NCI-H128 (cell line): ENCODE results near the gene RNF40.

Source experiments
- DNase-seq: peaks from one replicate; lab custom pipeline; 2025; ENCODE audit not compliant: unreplicated experiment; lab: John Stamatoyannopoulos, UW

The RNF40 gene

DNA sequence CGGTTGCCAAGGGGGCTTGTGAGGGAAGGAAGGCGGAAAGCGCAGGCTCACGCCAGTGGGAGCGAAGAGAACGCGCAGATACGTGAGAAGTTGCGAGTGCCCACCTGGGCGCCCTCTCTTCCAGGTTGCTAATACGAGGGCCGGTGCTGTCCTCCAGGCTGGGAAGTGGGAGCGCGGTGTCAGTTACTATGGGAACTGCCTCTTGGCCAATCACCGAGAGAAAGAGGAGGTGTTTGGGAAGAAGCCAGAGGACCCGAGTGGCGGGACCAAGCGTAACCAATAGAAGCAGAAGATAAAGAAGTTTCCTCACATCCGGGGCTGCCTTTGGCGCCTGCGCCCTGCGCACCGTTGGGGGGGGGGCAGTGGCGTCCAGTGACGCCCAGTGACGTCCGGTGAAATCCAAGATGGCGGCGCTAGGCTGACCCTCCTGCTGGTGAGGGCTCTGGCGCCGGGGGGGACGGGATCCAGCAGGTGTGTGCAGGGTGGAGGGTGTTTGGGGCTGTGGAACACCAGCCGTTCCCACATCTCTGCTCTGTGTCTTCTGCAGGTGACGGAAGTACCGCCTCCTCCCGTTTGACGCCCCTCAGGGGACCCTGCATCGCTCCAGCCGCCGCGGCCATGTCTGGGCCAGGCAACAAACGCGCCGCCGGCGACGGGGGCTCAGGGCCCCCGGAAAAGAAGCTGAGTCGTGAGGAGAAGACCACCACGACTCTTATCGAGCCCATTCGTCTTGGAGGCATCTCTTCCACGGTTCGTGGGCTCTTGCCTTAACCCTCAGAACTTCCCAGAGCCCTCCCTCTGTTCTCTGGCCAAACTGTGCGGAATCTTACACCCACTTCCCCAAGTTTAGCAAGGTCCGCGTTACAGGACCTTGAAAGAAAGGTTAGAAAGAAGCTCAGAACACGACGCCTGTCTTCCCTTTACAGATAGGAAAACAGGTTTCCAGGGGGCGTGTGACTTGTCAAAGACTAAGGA lies at the start of gene RNF40, which contains the start of gene CFAP119:
TSS of gene RNF40 (plus strand) at position 395 of the 975 bp plus-strand sequence. CDS start at position 619, 224 bp downstream.
TSS of gene CFAP119 (minus strand) at position 135 of the 975 bp plus-strand sequence. CDS start 314 bp downstream, outside the sequence.
- peak; percentile 64 for DNase-seq

DNA sequence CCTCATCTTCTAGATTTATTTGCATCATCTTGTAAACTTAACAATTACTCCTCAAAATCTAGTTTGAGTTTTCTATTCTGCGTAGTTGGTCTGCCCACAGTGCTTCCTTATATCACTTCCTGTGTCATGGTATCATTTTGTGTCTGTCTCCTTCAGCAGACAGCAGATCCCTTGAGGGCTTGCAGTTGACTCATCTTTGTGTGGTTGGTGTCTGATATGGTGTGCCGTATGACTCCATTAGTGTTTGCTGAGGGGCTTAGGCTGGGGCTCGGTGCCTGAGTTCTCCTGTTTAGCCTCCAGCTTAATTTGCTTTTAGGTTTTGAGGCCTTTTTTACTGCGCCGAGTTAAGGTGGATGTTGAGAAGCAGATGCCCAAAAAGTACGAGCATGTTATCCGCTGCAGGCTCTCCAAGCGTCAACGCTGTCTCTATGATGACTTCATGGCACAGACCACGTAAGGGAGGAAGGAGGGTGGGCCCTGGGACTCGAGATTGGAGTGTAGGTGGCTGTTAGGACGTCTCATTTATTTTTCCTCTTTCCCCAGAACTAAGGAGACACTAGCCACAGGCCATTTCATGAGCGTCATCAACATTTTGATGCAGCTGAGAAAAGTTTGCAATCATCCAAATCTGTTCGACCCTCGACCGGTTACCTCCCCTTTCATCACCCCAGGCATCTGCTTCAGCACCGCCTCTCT lies 46.2 kb upstream of the RNF40 start:
- no peak for DNase-seq

DNA sequence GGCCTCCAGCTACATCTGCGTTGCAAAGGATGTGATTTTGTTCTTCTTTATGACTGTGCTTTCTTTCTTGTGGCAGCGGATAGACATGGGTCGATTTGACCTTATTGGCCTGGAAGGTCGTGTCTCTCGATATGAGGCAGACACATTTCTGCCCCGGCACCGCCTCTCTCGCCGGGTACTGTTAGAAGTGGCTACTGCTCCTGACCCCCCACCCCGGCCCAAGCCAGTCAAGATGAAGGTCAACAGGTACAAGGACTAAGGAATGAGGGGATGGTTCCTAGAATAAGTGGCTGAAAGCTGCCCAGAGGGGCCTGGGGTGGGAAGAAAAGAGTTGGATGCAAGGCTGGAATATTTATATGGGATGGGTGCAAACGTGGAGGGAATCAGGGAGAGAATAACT lies 42.0 kb upstream of the RNF40 start:
- DNase-seq, result no peak

DNA sequence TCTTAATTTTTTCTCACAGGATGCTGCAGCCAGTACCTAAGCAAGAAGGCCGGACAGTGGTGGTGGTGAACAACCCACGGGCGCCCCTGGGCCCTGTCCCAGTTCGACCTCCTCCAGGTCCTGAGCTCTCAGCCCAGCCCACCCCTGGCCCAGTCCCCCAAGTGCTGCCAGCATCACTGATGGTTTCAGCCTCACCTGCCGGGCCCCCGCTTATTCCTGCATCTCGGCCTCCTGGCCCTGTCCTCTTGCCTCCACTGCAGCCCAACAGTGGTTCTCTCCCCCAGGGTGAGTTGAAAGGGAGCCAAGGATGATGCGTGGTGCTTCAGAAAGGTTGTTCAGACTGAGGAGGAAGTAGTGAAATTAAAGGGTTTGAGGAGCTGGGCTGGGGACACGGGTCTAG lies 41.4 kb upstream of the RNF40 start:
- DNase-seq, result no peak

DNA sequence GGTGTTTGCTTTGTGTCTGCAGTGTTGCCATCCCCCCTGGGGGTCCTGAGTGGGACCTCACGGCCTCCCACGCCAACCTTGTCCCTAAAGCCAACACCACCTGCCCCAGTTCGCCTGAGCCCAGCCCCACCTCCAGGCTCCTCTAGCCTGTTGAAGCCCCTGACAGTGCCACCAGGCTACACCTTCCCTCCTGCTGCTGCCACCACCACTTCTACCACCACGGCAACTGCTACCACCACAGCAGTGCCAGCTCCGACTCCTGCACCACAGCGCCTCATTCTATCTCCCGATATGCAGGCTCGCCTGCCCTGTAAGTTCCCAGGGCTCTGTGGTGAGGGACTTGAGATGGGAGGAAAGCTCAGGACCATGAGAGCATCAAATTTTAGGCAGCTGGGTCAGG lies 41.0 kb upstream of the RNF40 start:
- no peak for DNase-seq

DNA sequence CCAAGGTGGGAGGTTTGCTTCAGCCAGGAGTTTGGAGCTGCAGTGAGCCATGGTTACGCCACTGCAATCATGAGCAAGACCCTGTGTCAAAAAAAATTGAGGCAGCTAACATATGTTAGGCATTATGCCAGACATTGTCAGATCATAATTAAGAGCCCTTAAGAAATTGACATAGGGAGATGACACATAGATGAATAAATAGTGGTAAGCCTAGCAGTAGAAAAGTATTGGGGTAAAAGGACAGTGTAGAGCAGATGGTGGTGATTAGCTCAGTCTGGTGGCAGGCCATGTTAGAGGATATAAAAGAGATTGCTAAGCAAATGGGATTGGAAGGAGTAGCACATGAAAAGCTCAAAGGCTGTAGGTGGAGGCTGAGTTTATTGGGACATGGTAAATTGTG lies 40.5 kb upstream of the RNF40 start:
- no peak for DNase-seq

DNA sequence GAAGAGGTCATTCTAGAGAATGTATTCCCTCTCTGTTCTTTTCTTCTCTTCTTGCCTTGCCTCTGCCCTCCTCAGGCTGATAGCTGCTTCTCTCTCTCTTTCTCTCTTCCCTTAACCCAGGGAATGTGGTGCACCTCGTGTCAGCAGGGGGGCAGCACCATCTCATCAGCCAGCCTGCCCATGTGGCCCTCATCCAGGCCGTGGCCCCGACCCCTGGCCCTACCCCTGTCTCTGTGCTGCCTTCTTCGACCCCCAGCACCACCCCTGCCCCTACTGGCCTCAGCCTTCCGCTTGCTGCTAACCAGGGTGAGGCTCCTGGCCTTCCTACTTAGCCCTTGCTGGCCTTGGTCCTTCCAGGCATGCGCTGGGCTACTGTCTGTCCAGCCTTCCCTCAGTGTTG lies 39.7 kb upstream of the RNF40 start:
- DNase-seq, result no peak

DNA sequence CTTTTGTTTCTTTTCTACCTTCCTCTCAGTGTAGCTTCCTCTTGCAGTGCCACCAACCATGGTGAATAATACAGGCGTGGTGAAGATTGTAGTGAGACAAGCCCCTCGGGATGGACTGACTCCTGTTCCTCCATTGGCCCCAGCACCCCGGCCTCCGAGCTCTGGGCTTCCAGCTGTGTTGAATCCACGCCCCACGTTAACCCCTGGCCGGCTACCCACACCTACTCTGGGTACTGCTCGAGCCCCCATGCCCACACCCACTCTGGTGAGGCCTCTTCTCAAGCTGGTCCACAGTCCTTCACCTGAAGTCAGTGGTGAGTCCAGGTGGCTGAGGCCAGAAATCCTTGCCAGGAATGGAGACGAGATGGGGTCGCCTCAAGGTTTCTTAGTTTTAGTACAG lies 39.2 kb upstream of the RNF40 start:
- DNase-seq, result no peak

DNA sequence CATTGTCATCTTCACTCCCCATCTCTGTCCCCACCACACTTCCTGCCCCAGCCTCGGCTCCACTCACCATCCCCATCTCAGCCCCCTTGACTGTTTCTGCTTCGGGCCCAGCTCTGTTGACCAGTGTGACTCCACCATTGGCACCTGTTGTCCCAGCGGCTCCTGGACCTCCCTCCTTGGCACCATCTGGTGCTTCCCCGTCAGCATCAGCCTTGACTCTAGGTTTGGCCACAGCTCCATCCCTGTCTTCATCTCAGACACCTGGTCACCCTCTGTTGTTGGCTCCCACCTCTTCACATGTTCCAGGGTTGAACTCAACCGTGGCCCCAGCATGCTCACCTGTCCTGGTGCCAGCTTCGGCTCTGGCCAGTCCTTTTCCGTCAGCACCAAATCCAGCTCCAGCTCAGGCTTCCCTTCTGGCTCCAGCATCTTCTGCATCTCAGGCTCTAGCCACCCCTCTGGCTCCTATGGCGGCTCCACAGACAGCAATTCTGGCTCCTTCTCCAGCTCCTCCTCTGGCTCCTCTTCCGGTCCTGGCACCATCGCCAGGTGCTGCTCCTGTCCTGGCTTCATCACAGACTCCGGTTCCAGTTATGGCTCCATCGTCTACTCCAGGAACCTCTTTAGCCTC lies 38.3 kb upstream of the RNF40 start:
- DNase-seq, result no peak

DNA sequence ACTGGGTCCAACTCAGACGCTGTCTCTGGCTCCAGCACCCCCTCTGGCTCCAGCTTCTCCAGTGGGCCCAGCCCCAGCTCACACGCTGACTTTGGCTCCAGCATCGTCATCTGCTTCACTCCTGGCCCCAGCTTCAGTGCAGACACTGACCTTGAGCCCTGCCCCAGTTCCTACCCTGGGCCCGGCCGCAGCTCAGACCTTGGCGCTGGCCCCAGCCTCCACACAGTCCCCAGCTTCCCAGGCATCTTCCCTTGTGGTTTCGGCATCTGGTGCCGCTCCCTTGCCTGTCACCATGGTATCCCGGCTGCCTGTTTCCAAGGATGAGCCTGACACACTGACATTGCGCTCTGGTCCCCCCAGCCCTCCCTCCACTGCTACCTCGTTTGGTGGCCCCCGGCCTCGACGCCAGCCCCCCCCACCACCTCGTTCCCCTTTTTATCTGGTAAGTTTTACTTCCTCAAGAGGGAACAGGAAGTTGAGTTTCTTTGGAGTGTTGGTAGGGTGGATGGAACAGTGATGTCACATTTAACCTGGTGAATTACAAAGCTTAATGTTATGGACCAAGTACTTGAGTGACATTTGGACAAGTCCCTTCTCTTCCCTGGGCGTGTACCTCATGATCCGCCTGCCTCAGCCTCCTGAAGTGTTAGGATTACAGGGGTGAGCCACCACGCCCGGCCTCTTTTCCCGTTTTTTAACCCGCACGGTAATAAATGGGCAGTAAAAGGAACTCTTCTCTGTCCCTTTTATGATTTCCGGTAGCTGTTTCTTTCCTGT lies 37.3 kb upstream of the RNF40 start:
- no peak for DNase-seq

DNA sequence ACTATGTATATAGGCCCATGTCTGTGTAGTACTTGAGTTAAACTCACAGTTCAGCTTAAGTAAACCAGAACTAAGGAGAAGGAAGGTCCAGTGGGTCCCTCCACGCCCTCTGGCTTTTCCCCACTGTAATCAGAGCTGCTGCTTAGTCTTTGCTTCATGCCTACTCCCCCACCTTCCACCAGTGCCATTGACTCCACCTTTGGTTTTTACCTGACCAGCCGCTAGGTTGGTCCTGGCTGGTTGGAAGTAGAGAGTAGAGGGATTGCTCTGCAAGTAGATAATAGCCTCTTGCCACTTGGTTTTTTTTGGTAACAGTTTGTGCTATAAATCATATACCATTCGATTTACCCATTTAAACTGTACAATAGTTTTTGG lies 36.7 kb upstream of the RNF40 start:
- DNase-seq, result no peak

DNA sequence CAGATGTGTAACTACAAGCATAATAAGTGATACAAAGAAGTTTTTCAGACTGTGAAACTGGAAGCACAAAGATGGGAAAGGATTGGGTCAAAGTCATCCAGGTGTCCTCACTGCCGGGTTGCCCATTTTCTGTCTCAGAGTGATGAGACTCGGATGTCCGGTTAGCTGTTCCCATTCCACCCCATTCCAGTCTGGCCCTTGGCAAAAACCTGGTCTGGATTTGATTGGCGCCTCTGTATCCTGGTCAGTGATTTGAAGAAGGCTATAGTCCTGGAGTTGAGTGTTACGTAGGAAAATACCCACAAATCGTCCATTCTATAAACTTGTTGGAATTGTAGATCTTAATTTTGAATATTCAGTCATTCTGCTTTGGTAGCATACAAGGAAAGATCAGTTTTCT lies 33.8 kb upstream of the RNF40 start:
- DNase-seq, result no peak

DNA sequence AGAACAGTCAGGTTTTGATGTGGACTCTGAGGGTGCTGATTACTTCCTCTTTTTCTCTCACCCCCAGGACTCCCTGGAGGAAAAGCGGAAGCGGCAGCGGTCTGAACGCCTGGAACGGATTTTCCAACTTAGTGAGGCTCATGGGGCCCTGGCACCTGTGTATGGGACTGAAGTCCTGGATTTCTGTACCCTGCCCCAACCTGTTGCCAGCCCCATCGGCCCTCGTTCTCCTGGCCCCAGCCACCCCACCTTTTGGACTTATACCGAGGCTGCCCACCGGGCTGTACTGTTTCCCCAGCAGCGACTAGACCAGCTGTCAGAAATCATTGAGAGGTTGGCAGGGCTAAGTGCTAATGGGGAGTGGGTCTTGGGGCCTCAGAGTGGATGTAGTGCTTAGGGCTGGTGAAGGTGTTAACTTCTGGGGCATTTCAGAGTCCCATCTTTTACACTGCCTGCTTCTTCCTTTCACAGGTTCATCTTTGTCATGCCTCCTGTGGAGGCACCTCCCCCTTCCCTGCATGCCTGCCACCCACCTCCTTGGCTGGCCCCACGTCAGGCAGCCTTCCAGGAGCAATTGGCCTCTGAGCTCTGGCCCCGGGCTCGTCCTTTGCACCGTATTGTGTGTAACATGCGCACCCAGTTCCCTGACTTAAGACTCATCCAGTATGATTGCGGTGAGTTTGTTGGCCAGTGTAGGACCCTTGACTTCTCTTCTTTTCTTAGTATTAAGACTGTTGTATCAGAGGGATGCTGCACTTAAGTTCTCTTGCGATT lies 33.0 kb upstream of the RNF40 start:
- no peak for DNase-seq

DNA sequence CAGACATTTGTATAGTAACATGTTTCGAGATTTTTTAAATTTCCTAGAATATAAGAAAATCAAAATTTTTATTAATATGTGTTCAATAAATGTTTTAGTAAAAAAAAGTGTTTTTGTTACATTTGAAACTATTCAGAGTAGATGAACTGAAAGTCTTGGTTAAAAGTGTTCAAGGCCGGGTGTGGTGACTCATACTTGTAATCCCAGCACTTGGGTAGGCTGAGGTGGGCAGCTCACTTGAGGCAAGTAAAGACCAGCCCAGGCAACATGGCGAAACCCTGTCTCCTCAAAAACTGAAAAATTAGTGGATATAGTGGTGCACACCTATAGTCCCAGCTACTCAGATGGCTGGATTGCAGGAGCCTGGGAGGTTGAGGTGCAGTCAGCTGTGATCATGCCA lies 30.7 kb upstream of the RNF40 start:
- no peak for DNase-seq

DNA sequence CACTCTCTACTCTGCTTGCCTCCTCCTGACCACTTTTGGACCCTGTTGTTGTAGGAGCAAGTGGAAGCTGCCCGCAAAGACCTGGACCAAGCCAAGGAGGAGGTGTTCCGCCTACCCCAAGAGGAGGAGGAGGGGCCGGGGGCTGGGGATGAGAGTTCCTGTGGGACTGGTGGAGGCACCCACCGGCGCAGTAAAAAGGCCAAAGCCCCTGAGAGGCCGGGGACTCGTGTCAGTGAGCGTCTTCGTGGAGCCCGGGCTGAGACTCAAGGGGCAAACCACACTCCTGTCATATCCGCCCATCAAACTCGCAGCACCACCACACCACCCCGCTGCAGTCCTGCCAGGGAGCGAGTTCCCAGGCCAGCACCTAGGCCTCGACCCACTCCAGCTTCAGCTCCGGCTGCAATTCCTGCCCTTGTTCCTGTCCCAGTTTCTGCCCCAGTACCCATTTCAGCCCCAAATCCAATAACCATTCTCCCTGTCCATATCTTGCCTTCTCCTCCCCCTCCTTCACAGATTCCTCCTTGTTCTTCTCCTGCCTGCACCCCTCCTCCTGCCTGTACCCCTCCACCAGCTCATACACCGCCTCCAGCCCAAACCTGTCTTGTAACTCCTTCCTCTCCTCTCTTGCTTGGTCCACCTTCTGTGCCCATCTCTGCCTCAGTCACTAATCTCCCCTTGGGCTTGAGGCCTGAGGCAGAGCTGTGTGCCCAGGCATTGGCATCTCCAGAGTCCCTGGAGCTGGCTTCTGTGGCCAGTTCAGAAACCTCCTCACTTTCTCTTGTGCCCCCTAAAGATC lies 24.9 kb upstream of the RNF40 start:
- no peak for DNase-seq

DNA sequence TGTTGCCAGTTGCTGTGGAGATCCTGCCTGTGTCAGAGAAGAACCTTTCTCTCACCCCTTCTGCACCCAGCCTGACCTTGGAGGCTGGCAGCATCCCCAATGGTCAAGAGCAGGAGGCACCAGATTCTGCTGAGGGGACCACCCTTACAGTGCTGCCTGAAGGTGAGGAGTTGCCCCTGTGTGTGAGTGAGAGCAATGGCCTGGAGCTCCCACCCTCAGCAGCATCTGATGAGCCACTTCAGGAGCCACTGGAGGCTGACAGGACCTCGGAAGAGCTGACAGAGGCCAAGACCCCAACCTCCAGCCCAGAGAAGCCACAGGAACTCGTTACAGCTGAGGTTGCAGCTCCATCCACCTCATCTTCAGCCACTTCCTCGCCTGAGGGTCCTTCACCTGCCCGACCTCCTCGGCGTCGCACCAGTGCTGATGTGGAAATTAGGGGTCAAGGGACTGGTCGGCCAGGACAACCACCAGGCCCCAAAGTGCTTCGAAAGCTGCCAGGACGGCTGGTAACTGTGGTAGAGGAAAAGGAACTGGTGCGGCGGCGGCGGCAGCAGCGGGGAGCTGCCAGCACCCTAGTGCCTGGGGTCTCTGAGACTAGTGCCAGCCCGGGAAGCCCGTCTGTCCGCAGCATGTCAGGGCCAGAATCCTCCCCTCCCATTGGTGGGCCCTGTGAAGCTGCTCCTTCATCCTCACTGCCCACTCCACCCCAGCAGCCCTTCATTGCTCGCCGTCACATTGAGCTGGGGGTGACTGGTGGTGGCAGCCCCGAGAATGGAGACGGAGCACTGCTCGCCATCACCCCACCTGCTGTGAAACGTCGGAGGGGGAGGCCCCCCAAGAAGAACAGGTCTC lies 24.1 kb upstream of the RNF40 start:
- DNase-seq, result no peak

DNA sequence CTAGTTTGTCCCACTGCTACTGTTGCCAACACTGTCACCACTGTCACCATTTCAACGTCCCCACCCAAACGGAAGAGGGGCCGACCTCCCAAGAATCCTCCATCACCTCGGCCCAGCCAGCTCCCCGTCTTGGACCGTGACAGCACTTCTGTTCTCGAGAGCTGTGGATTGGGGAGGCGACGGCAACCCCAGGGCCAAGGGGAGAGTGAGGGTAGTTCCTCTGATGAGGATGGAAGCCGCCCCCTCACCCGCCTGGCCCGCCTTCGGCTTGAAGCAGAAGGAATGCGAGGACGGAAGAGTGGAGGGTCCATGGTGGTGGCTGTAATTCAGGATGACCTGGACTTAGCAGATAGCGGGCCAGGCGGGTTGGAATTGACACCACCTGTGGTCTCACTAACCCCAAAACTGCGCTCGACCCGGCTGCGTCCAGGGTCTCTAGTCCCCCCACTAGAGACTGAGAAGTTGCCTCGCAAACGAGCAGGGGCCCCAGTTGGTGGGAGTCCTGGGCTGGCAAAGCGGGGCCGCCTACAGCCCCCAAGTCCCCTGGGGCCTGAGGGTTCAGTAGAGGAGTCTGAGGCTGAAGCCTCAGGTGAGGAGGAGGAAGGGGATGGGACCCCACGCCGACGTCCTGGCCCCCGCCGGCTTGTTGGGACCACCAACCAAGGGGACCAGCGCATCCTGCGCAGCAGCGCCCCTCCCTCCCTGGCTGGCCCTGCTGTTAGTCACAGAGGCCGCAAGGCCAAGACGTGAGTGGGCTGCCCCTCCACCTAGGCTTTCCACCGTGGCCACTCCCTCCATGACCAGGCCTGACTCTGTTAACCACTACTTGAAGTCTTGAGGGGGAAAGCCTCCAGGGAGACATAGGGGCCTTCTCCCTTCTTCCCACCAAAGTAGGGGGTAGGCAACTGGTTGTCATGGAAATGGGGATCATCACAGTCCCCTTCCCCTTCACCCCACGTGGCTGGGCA lies 22.9 kb upstream of the RNF40 start:
- no peak for DNase-seq
